Central memory CD8-positive, alpha-beta T cell (primary cell): ENCODE measurements around the gene ARHGAP10.
"Not testable (repeated sequence)": the region's sequence is repeated elsewhere in the genome, so short reads cannot be mapped to it uniquely, and the experiment has no call there.

Experiments
- ATAC-seq: fragments of 150-1000 bp; cut with Tn5 transposase; replicated peaks from 2 replicates; pipeline ENCODE4 v1.10.0; 2022; ENCODE audit warnings: mild to moderate bottlenecking, moderate FRiP score, moderate number of reproducible peaks; ENCODE audit not compliant: poor library complexity, severe bottlenecking; ENCODE audit errors: extremely low read depth
- DNase-seq, 2 donors: peaks; one replicate each; pipeline ENCODE4 v3.0.0; 2021; ENCODE audit warnings: low spot score in 2 of 2
- H3K27ac Mint-ChIP-seq: one replicate; pipeline ENCODE4 v1.8.0; 2022; ENCODE audit warnings: low read depth, mild to moderate bottlenecking, moderate library complexity, mixed read lengths
- H3K27me3 Mint-ChIP-seq: one replicate; pipeline ENCODE4 v1.8.0; 2022; ENCODE audit warnings: mixed read lengths
- H3K36me3 Mint-ChIP-seq: one replicate; pipeline ENCODE4 v1.8.0; 2022; ENCODE audit warnings: mild to moderate bottlenecking, moderate library complexity, mixed read lengths; ENCODE audit not compliant: insufficient read depth
- H3K4me1 Mint-ChIP-seq: one replicate; pipeline ENCODE4 v1.8.0; 2022; ENCODE audit warnings: mixed read lengths
- H3K4me3 Mint-ChIP-seq: one replicate; pipeline ENCODE4 v1.8.0; 2022; ENCODE audit warnings: mild to moderate bottlenecking, moderate library complexity, mixed read lengths
- H3K9me3 Mint-ChIP-seq: one replicate; pipeline ENCODE4 v1.8.0; 2022; ENCODE audit warnings: mixed read lengths

The ARHGAP10 gene

DNA sequence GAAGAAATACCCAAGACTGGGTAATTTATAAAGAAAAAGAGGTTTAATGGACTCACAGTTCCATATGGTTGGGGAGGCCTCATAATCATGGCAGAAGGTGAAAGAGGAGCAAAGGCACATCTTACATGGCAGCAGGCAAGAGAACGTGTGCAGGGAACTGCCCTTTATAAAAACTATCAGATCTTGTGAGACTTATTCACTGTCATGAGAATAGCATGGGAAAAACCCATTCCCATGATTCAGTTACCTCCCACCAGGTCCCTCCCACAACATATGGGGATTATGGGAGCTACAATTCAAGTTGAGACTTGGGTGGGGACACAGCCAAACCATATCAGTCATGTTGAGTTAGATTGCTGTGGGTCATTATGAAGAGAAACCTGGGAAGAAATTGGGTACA is 153.3 kb downstream of the ARHGAP10 start:
- not testable (repeated sequence) for H3K27me3 Mint-ChIP-seq, H3K9me3 Mint-ChIP-seq, H3K36me3 Mint-ChIP-seq, H3K27ac Mint-ChIP-seq, ATAC-seq, H3K4me1 Mint-ChIP-seq, H3K4me3 Mint-ChIP-seq, DNase-seq

- ATAC-seq (no peak), DNase-seq (no peak)
- Mint-ChIP-seq H3K36me3 (peaks cover 2% of the 10 kb centered on the region), H3K9me3 (peaks cover 12% of the 10 kb centered on the region), H3K27me3 (no peaks in the 10 kb centered on the region), H3K27ac (no peak overlapping the region), H3K4me1 (no peaks in the 10 kb centered on the region), H3K4me3 (no peak overlapping the region)
These were observed 159.7 kb downstream of the ARHGAP10 start for GRCh38 chr4:147891476-147892115.

GRCh38 chr4:147899512-147899911 is 167.6 kb downstream of the ARHGAP10 start:
- DNase-seq: no peak
- Mint-ChIP-seq H3K9me3 (no peaks in the 10 kb centered on the region), H3K27ac (no peak overlapping the region), H3K4me3 (no peak overlapping the region), H3K27me3 (no peaks in the 10 kb centered on the region), H3K36me3 (peaks cover 1% of the 10 kb centered on the region), H3K4me1 (no peaks in the 10 kb centered on the region)
- no peak for ATAC-seq

DNA sequence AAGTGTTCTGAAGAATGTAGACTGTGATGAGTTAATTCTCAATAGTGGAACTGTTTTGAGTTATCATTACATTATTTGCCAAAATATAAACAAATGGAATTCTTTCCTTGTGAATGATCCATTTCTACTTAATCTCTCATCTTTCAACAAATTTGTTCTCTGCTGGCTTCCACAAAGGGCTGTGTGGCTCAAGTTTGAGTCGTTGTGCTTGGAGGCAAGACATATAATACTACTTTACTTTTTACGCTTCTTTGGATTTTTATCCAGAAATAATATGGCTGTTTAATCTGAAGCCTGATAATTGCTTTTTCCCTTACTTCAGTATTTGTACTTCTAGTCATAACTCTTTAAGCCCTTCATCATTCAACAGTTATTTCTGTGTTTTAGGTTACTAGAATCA is 169.5 kb downstream of the ARHGAP10 start:
- no peak for DNase-seq
- Mint-ChIP-seq H3K27ac (no peak overlapping the region), H3K36me3 (peaks cover 1% of the 10 kb centered on the region), H3K4me1 (no peaks in the 10 kb centered on the region), H3K4me3 (no peak overlapping the region), H3K27me3 (no peaks in the 10 kb centered on the region), H3K9me3 (no peaks in the 10 kb centered on the region)
- ATAC-seq: no peak

- H3K27ac Mint-ChIP-seq: no peak overlapping the region
- no peaks in the 10 kb centered on the region for H3K27me3 Mint-ChIP-seq
These were observed 170.0 kb downstream of the ARHGAP10 start for GRCh38 chr4:147901916-147902315.

DNA sequence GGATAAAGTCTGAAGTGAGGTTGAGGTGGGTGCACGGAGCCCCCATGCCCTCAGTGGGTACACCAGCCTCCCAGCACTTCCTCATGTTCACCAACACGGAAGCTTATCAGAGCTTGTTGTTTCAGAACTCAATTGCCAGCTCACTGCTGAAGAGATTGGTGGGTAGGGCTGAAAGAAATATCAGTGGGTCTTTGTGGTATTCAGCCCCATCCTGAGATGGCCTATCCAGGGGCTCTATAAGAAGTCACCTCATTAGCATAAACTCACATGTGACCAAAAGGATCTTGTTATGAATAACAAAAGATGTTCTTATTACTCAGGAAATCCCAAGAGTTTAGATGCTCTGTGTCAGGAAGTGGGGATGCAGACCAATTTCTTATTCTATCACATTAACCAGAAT is 177.3 kb downstream of the ARHGAP10 start:
- Mint-ChIP-seq H3K27me3 (no peaks in the 10 kb centered on the region), H3K36me3 (peaks cover 4% of the 10 kb centered on the region), H3K4me3 (no peak overlapping the region), H3K27ac (no peak overlapping the region), H3K9me3 (no peaks in the 10 kb centered on the region), H3K4me1 (peaks cover 6% of the 10 kb centered on the region)
- no peak for ATAC-seq
- no peak for DNase-seq

More at GRCh38 chr4:147901916-147902315, 170.0 kb downstream of the ARHGAP10 start:
- no peak overlapping the region for H3K4me3 Mint-ChIP-seq
- ATAC-seq (no peak), DNase-seq (no peak)
- peaks cover under 1% of the 10 kb centered on the region for H3K4me1 Mint-ChIP-seq
- H3K9me3 Mint-ChIP-seq: no peaks in the 10 kb centered on the region
- peaks cover 1% of the 10 kb centered on the region for H3K36me3 Mint-ChIP-seq

- Mint-ChIP-seq H3K9me3 (no peaks in the 10 kb centered on the region), H3K27me3 (no peaks in the 10 kb centered on the region), H3K4me3 (no peak overlapping the region), H3K36me3 (peaks cover 7% of the 10 kb centered on the region), H3K4me1 (peaks cover 6% of the 10 kb centered on the region), H3K27ac (no peak overlapping the region)
- DNase-seq: no peak
- no peak for ATAC-seq
These were observed 178.4 kb downstream of the ARHGAP10 start for GRCh38 chr4:147910315-147910714.

DNA sequence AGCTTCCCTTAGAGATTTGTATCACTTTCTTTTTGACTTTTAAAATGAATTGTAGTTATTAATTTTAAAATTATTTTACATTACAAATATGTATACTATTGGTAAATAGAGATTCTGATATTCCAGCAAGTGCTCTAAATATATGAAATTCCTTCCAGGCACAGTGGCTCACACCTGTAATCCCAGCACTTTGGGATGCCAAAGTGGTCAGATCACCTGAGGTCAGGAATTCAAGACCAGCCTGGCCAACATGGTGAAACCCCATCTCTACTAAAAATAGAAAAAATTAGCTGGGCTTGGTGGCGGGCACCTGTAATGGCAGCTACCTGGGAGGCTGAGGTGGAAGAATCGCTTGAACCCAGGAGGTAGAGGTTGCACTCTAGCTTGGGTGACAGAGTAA is 180.2 kb downstream of the ARHGAP10 start:
- H3K4me1 Mint-ChIP-seq, H3K36me3 Mint-ChIP-seq, H3K27me3 Mint-ChIP-seq, ATAC-seq, H3K27ac Mint-ChIP-seq, H3K9me3 Mint-ChIP-seq, DNase-seq, H3K4me3 Mint-ChIP-seq: not testable (repeated sequence)

GRCh38 chr4:147913137-147913536 is 181.2 kb downstream of the ARHGAP10 start:
- H3K36me3 Mint-ChIP-seq: peaks cover 7% of the 10 kb centered on the region
- no peak for DNase-seq
- ATAC-seq: no peak
- H3K27me3 Mint-ChIP-seq: no peaks in the 10 kb centered on the region
- H3K4me3 Mint-ChIP-seq: no peak overlapping the region
- no peak overlapping the region for H3K27ac Mint-ChIP-seq
- H3K4me1 Mint-ChIP-seq: no peaks in the 10 kb centered on the region
- H3K9me3 Mint-ChIP-seq: no peaks in the 10 kb centered on the region

DNA sequence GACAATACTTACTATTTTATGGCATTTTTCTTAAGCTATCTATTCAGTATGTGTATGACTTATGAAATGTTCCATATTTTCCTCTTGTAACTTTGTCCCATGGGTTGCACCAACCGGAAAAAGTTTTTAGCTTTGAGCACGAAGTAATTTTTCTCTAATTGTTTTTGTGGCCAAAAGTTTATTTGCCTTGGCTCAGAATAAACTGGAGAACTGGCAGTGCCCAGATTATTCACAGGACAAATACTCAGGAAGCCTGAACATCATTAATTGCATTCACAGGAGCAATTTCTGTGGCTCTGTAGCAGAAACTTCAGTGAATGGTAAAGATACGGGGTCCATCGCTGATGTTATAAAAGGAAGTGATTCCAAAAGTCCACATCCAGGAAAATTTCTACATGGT is 184.5 kb downstream of the ARHGAP10 start:
- Mint-ChIP-seq H3K36me3 (peaks cover 7% of the 10 kb centered on the region), H3K9me3 (no peaks in the 10 kb centered on the region), H3K27me3 (no peaks in the 10 kb centered on the region), H3K4me1 (no peaks in the 10 kb centered on the region), H3K4me3 (no peak overlapping the region), H3K27ac (no peak overlapping the region)
- no peak for DNase-seq
- ATAC-seq: no peak

DNA sequence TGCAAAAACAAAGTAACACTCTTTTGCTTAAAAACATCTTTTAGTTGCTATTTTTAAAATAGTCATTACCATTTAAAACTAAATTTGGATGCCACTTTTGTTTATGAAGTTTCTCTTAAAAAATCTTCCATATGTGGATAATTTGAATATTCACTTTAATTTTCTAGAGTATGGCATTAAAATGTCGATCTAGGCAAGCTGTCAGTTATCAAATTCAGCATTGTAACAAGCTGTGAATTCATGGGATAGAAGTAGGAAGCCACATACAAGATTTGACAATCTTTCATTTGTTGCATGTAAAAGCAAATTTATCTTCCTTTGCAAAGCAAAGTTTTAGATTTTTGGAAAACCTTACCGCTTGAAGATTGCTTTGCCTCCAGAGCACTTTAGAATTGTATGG is 191.5 kb downstream of the ARHGAP10 start:
- Mint-ChIP-seq H3K27me3 (no peaks in the 10 kb centered on the region), H3K4me3 (no peak overlapping the region), H3K36me3 (no peaks in the 10 kb centered on the region), H3K9me3 (no peaks in the 10 kb centered on the region), H3K4me1 (no peaks in the 10 kb centered on the region), H3K27ac (no peak overlapping the region)
- ATAC-seq: no peak
- no peak for DNase-seq

DNA sequence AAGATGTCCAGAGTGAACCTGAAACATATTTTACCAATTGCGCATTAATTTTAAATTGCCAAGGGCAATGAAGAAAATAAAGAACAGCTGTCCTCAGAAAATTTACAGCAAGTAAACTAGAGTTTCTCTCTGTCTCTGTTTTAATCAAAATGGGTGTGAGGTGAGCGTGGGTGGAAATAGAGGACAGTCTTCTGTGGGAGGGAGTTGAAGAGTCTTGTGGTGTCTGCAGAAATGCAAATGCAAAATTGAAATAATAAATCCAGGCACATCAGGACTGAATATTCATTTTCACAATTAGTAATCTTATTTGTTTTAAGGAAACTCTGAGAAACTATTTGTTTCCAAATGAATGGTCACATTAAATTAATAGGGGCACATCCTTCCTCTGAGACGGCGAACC is 192.0 kb downstream of the ARHGAP10 start:
- no peaks in the 10 kb centered on the region for H3K9me3 Mint-ChIP-seq
- H3K36me3 Mint-ChIP-seq: no peaks in the 10 kb centered on the region
- no peak for DNase-seq
- ATAC-seq: no peak
- no peak overlapping the region for H3K27ac Mint-ChIP-seq
- no peaks in the 10 kb centered on the region for H3K4me1 Mint-ChIP-seq
- H3K27me3 Mint-ChIP-seq: no peaks in the 10 kb centered on the region
- no peak overlapping the region for H3K4me3 Mint-ChIP-seq

DNA sequence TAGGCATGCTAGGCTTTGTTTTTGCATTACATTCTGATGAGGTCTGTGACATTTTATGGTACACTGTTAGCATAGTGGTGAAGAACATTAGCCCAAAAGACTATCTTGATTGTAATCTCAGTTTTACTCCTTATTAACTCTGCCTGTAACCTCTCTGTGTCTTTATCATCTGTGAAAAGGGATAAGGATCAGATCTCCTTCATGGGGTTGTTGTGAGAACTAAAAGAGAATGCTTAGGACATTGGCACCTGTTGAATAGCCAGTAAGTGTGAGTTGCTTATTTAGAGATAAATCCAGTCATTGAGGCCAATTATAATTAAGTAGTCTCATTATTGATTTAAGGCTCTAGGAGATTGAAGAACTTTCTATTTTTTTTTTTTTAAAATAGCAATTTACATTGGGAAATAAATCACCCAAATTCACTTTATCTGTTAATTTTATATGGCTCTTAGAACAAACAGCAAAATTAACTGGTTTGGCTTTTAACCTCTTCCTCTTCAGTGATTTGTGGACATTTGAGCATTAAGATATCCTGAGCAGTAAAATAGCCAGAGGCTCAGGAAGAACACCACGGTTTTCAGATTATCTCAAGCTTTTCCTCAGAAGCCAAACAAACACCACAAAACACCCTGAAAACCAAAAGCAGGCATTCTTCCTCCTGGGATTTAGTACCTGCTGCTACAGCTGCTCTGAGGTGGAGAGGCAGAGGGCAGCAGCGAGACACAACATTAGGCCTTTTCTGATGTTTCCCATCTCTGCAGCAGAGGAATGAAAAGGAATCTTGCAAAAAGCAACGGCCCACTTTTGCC is 192.9 kb downstream of the ARHGAP10 start:
- Mint-ChIP-seq H3K4me3 (no peak overlapping the region), H3K27me3 (no peaks in the 10 kb centered on the region), H3K9me3 (no peaks in the 10 kb centered on the region), H3K36me3 (no peaks in the 10 kb centered on the region), H3K27ac (no peak overlapping the region), H3K4me1 (no peaks in the 10 kb centered on the region)
- ATAC-seq (no peak), DNase-seq (no peak)
